D721Med (cell line): ENCODE results near the gene PLPPR5.

Experiments
- DNase-seq: peaks from one replicate; pipeline ENCODE4 v3.0.0; 2011; ENCODE audit warnings: low spot score; ENCODE audit not compliant: insufficient read length
- FAIRE-seq: peaks from 2 replicates; lab custom pipeline; 2011; peaks lifted over from hg19 to GRCh38; lab: Jason Lieb, UNC
- TF ChIP-seq, protein P1 (sequence below): IDR thresholded peaks from 2 replicates; pipeline ENCODE4 v1.5.1; 2012; ENCODE audit warnings: mild to moderate bottlenecking, control low read depth; ENCODE audit not compliant: insufficient read depth; ENCODE audit errors: missing control alignments

PLPPR5 gene

DNA sequence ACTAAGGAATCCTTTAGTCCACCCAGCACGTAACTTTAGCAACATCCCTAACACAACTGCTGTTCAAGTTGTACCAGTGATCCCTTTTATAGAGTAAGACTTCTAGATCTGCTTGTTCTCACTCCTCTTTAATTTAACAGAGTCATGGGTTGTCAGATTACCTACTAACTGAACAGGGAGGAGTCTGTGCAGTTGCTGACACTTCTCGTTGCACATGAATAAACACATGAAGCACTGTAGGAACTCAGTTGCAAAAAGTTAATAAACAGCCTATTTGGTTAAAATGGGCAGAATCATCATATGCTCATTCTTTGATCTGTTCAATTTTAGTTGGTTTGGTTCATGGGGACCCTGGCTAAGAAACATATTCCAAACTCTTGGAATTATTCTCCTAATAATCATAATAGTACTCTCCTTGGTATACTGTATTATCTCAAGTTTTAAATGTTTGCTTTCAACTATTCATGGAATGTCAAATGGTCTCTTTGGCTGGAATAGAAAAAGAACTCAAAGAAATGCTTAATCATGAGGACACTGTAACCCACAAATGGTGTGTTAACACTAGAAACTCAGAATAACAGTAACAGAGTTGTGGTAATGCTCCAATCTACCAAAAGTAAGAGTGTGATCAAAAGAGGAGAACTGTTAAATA, 15.6 kb downstream of the PLPPR5 start:
- DNase-seq (no peak), FAIRE-seq (no peak)
- TF ChIP-seq, protein P1, sequence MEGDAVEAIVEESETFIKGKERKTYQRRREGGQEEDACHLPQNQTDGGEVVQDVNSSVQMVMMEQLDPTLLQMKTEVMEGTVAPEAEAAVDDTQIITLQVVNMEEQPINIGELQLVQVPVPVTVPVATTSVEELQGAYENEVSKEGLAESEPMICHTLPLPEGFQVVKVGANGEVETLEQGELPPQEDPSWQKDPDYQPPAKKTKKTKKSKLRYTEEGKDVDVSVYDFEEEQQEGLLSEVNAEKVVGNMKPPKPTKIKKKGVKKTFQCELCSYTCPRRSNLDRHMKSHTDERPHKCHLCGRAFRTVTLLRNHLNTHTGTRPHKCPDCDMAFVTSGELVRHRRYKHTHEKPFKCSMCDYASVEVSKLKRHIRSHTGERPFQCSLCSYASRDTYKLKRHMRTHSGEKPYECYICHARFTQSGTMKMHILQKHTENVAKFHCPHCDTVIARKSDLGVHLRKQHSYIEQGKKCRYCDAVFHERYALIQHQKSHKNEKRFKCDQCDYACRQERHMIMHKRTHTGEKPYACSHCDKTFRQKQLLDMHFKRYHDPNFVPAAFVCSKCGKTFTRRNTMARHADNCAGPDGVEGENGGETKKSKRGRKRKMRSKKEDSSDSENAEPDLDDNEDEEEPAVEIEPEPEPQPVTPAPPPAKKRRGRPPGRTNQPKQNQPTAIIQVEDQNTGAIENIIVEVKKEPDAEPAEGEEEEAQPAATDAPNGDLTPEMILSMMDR: no peak

DNA sequence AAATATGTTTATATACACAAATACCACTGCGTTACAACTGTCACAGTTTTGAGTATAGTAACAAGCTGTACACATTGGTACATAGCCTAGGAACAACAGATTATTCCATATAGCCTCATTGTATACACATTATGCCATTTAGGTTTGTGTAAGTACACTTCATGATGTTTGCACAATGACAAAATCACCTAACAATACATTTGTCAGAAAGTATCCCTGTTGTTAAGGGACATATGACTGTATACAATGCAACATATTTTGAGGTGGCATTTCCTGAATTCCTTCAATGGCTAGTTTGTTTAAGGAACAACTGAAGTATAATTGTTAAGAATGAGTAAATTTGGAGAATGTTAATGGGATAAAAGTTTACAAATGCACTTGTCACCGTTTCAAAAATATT, 19.0 kb downstream of the PLPPR5 start:
- FAIRE-seq (no peak), DNase-seq (no peak)
- TF ChIP-seq, protein P1: no peak

DNA sequence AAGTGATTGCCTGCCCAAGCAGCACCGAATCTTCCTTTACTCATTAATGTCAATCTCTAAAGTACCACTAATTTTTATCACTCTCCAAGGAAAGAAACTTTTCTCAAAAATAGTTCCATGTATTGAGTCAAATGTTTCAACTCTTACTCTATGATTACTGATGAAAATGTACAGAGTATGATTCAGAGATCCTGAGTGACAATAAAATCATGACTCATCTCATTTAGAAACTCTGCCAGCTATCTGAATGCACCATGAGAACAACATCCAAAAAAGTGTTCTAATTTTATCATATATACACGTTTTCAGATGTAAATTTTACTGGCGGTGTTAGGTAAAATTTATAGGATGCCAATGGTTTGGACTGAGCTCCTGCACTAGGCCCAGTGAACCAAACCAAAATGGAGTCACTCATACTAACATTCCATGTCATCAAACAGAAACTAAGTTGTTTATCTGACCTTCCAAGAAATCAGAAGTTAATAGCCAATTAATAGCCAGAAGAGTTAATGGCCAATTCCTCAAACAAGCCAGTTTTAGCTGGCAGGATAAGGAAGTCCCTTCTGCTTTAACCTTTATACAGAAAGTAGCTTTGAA, 22.6 kb downstream of the PLPPR5 start:
- FAIRE-seq (no peak), DNase-seq (no peak)
- TF ChIP-seq, protein P1: no peak

DNA sequence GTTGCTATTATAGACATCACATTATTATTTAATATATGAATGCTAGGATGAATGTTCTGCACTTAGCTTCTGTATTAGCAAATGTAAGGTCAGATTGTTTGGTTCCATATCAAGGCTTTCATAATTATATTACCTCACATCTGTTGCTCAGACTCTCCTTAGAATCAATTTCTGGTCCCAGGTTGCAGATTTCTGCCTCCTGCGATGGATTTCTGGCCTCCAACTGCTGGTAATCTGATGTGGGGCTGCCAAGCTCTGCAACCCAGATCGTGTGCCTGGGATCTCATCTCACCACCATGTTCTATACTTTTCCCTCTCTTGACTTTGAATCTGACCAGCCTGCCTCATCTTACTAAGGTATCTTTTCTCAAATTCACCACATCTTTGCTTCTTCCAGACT, 25.2 kb downstream of the PLPPR5 start:
- DNase-seq (no peak), FAIRE-seq (no peak)
- TF ChIP-seq, protein P1: no peak

DNA sequence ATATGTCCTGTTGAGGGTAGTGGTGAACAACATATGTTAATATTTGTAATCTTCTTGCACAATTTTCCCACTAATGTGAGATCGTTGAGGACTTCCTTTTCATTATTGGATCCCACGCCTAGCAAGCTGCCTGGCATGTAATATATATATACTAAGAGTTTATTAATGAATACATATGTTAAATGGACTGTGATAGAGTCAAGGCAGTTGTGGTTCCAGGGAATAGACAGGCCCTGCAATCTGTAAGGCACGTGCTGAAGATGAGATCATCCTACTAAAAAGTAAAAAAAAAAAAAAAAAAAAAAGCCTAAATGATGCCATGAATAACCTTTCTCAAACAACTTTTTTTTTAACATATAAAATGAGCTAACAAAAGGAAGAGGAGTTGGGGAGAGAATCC, 28.9 kb downstream of the PLPPR5 start:
- FAIRE-seq: no peak
- no peak for DNase-seq
- TF ChIP-seq, protein P1: no peak

DNA sequence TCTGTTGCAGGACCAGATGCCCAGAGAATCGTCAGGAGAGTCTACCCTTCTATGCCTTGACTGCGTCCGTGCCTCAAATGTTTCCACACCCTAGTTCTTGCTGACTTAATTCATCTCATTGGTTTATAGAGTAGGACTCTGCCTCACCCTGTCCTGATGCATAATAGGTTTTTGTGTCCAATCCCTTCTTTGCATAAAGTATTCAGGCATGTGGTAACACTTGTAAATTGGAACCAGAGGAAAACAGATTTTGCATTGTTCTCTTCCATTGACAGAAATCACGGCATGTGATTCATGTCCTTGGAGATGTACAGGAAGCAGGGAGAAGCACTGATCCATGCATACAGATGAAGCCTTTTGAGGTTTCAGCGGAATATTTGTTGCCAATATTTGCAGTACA, 29.5 kb downstream of the PLPPR5 start:
- FAIRE-seq (no peak), DNase-seq (no peak)
- TF ChIP-seq, protein P1: no peak
